Measurements from ENCODE around the gene WDR37. TPM values are rescaled to one million over a fixed set of nuclear protein-coding genes. Genes with fewer than 3 reads are reported as not detected.

WDR37 gene
- total and polyA plus RNA-seq, 10 donors = 8.4 to 60.6 (median 33.9) TPM

- Histone ChIP-seq H3K4me1 (no peaks in the 10 kb centered on the region), H3K27ac (no peak overlapping the region), H3K9me3 (no peaks in the 10 kb centered on the region), H3K27me3 (replicated peaks in 1 of 7) (peaks cover 0 to 21% (median 0%) of the 10 kb centered on the region in 7 donors), H3K4me3 (no peak overlapping the region), H3K36me3 (no peaks in the 10 kb centered on the region)
- TF ChIP-seq CTCF (IDR thresholded peaks at IDR 0.05 in 8 of 11, conservative IDR thresholded peaks at IDR 0.05 in 3 of 11) (no peak), POLR2A (IDR thresholded peaks at IDR 0.05) (no peak), POLR2AphosphoS5 (IDR thresholded peaks at IDR 0.05) (no peak)
- intact Hi-C loops (cut with DNase I; ENCODE audit: low total_unique reads) = no loop called here
- 72 to 83% (median 79%) methylated on average over 5 of the region's 5 CpGs for WGBS, 5 donors
- no peak for DNase-seq
Measured at GRCh38 chr10:1163831-1164230, 107.6 kb downstream of the WDR37 start.

- Histone ChIP-seq H3K9me3 (no peaks in the 10 kb centered on the region), H3K27me3 (replicated peaks in 1 of 7) (peaks cover 0 to 36% (median 0%) of the 10 kb centered on the region in 7 donors), H3K4me3 (no peak overlapping the region), H3K27ac (no peak overlapping the region), H3K36me3 (no peaks in the 10 kb centered on the region), H3K4me1 (no peaks in the 10 kb centered on the region)
- TF ChIP-seq CTCF (IDR thresholded peaks at IDR 0.05 in 8 of 11, conservative IDR thresholded peaks at IDR 0.05 in 3 of 11) = no peak
- no peak for TF ChIP-seq POLR2AphosphoS5 (IDR thresholded peaks at IDR 0.05)
- no peak for TF ChIP-seq POLR2A (IDR thresholded peaks at IDR 0.05)
- peak; percentile 58 for DNase-seq
- WGBS, 5 donors = 81 to 92% (median 90%) methylated on average over 15 of the region's 15 CpGs
- intact Hi-C loops (cut with DNase I; ENCODE audit: low total_unique reads) = no loop called here
Measured at GRCh38 chr10:1166101-1166827, 110.1 kb downstream of the WDR37 start.

GRCh38 chr10:1166828-1167275 lies 110.7 kb downstream of the WDR37 start:
- 85 to 90% (median 86%) methylated on average over 5 to 9 of the region's 9 CpGs for WGBS, 5 donors
- peak; percentile 50 for DNase-seq
- TF ChIP-seq POLR2AphosphoS5 (IDR thresholded peaks at IDR 0.05) (no peak), POLR2A (IDR thresholded peaks at IDR 0.05) (no peak), CTCF (IDR thresholded peaks at IDR 0.05 in 8 of 11, conservative IDR thresholded peaks at IDR 0.05 in 3 of 11) (no peak)

GRCh38 chr10:1168763-1169162 lies 112.6 kb downstream of the WDR37 start:
- Histone ChIP-seq H3K27ac (no peak overlapping the region), H3K27me3 (replicated peaks in 1 of 7) (peaks cover 0 to 30% (median 0%) of the 10 kb centered on the region in 7 donors), H3K36me3 (no peaks in the 10 kb centered on the region), H3K4me1 (no peaks in the 10 kb centered on the region), H3K4me3 (no peak overlapping the region), H3K9me3 (no peaks in the 10 kb centered on the region)
- peak; percentile 52 for DNase-seq
- 86 to 95% (median 89%) methylated on average over 13 of the region's 13 CpGs for WGBS, 5 donors
- TF ChIP-seq CTCF (IDR thresholded peaks at IDR 0.05 in 8 of 11, conservative IDR thresholded peaks at IDR 0.05 in 3 of 11) (no peak), POLR2A (IDR thresholded peaks at IDR 0.05) (no peak), POLR2AphosphoS5 (IDR thresholded peaks at IDR 0.05) (no peak)
- intact Hi-C loops (cut with DNase I; ENCODE audit: low total_unique reads) = no loop called here

More at GRCh38 chr10:1166828-1167275, 110.7 kb downstream of the WDR37 start:
- no peak overlapping the region for H3K27ac ChIP-seq
- H3K9me3 ChIP-seq = no peaks in the 10 kb centered on the region
- peaks cover 0 to 36% (median 0%) of the 10 kb centered on the region in 7 donors for H3K27me3 ChIP-seq (replicated peaks in 1 of 7)
- no peaks in the 10 kb centered on the region for H3K36me3 ChIP-seq
- H3K4me3 ChIP-seq = no peak overlapping the region
- H3K4me1 ChIP-seq = no peaks in the 10 kb centered on the region
- intact Hi-C loops (cut with DNase I; ENCODE audit: low total_unique reads) = no loop called here
